B cell (primary cell): ENCODE results near the gene ELK3. TPM values are rescaled to one million over a fixed set of nuclear protein-coding genes. Genes with fewer than 3 reads are reported as not detected.

ENCODE experiments used
- ATAC-seq: fragments of 200-7000 bp; cut with Tn5 transposase; one replicate; pipeline ENCODE4 v1.10.0; 2021; ENCODE audit warnings: low read depth, mild to moderate bottlenecking, moderate number of reproducible peaks, moderate library complexity
- CTCF ChIA-PET: fragments of 350-600 bp; sonication (Branson Sonifier 250); formaldehyde crosslinking; loops from one replicate; lab custom pipeline; 2021; ENCODE audit warnings: antibody characterized with exemption, inconsistent platforms; lab: Charles Lee
- POLR2A ChIA-PET: fragments of 350-600 bp; sonication (Branson Sonifier 250); formaldehyde crosslinking; loops from one replicate; lab custom pipeline; 2021; ENCODE audit warnings: antibody characterized with exemption; lab: Charles Lee
- DNase-seq: peaks from one replicate; pipeline ENCODE4 v3.0.0; 2013
- H2AFZ ChIP-seq: 2 replicates; pipeline ENCODE4 v1.6.1; 2012; ENCODE audit warnings: mild to moderate bottlenecking, low read depth, low read length; ENCODE audit not compliant: insufficient read depth, poor library complexity, severe bottlenecking
- H3K27ac ChIP-seq, 2 donors: 1 replicate in 1 of 2; 2 replicates in 1 of 2; pipeline ENCODE4 v1.5.1; 2012 to 2013; ENCODE audit warnings: low read length in 2 of 2, mild to moderate bottlenecking in 2 of 2, moderate library complexity in 1 of 2
- H3K27me3 ChIP-seq, 4 experiments: fragments of 200-600 bp in 1 of 4; sonication (generic) in 1 of 4; replicated peaks in 1 of 4; 1 replicate in 2 of 4; 2 replicates in 2 of 4; pipeline versions ENCODE4 v1.6.1 to v1.7.0; 2013 to 2016; ENCODE audit warnings: low read length in 3 of 4, mild to moderate bottlenecking in 2 of 4, mixed read lengths in 1 of 4, moderate library complexity in 1 of 4; ENCODE audit not compliant: insufficient read depth in 4 of 4, control insufficient read depth in 3 of 4; ENCODE audit errors: control extremely low read depth in 1 of 4
- H3K36me3 ChIP-seq, 2 experiments: replicated peaks in 1 of 2; 1 replicate in 1 of 2; 2 replicates in 1 of 2; pipeline versions ENCODE4 v1.6.1 to v1.7.1; 2013; ENCODE audit warnings: low read length in 1 of 2; ENCODE audit not compliant: insufficient read depth in 2 of 2, control insufficient read depth in 1 of 2; ENCODE audit errors: control extremely low read depth in 1 of 2, extremely low read depth in 1 of 2
- H3K4me1 ChIP-seq, 2 donors: fragments of 200-600 bp in 1 of 2; sonication (generic) in 1 of 2; 1 replicate in 1 of 2; 2 replicates in 1 of 2; pipeline versions ENCODE4 v1.5.1 to v1.6.1; 2013 to 2017; ENCODE audit warnings: low read length in 2 of 2; ENCODE audit not compliant: control insufficient read depth in 2 of 2, insufficient read depth in 2 of 2
- H3K4me2 ChIP-seq: replicated peaks from 2 replicates; pipeline ENCODE3; 2012; ENCODE audit warnings: mild to moderate bottlenecking, low read depth, low read length; ENCODE audit not compliant: poor library complexity, severe bottlenecking
- H3K4me3 ChIP-seq, 5 experiments: fragments of 200-600 bp in 1 of 5; sonication (generic) in 1 of 5; 1 replicate in 3 of 5; 2 replicates in 2 of 5; pipeline versions ENCODE4 v1.5.1 to v1.7.0; 2011 to 2016; ENCODE audit warnings: low read length in 4 of 5, mild to moderate bottlenecking in 4 of 5, low read depth in 2 of 5, control low read depth in 1 of 5, moderate library complexity in 1 of 5; ENCODE audit not compliant: insufficient read depth in 1 of 5; ENCODE audit errors: control extremely low read depth in 1 of 5, extremely low read depth in 1 of 5
- H3K79me2 ChIP-seq: fragments of 200-600 bp; sonication (generic); one replicate; pipeline ENCODE4 v1.6.0; 2016; ENCODE audit warnings: low read length; ENCODE audit not compliant: control insufficient read depth, insufficient read depth
- H3K9ac ChIP-seq: fragments of 200-600 bp; sonication (generic); 2 replicates; pipeline ENCODE4 v1.6.1; 2017; ENCODE audit warnings: mild to moderate bottlenecking, low read length, moderate library complexity
- H3K9me3 ChIP-seq, 3 donors: one replicate each; pipeline versions ENCODE4 v1.6.1 to v1.7.1; 2013; ENCODE audit warnings: low read length in 2 of 3; ENCODE audit not compliant: control insufficient read depth in 2 of 3, insufficient read depth in 1 of 3; ENCODE audit errors: control extremely low read depth in 1 of 3
- H4K20me1 ChIP-seq: 2 replicates; pipeline ENCODE4 v1.6.0; 2012; ENCODE audit warnings: mild to moderate bottlenecking, low read length; ENCODE audit not compliant: insufficient read depth, control insufficient read depth, poor library complexity, severe bottlenecking
- H3K27ac Mint-ChIP-seq: one replicate; pipeline ENCODE4 v1.8.0; 2021; ENCODE audit warnings: mixed read lengths
- H3K27me3 Mint-ChIP-seq: one replicate; pipeline ENCODE4 v1.8.0; 2021; ENCODE audit warnings: mixed read lengths
- H3K4me1 Mint-ChIP-seq: one replicate; pipeline ENCODE4 v1.8.0; 2021; ENCODE audit warnings: mixed read lengths
- H3K4me3 Mint-ChIP-seq: one replicate; pipeline ENCODE4 v1.8.0; 2021; ENCODE audit warnings: mixed read lengths
- H3K9me3 Mint-ChIP-seq: one replicate; pipeline ENCODE4 v1.8.0; 2022; ENCODE audit warnings: mixed read lengths; ENCODE audit not compliant: insufficient read depth
- EZH2 ChIP-seq: IDR thresholded peaks from 2 replicates; pipeline ENCODE4 v1.6.1; 2012; ENCODE audit warnings: borderline replicate concordance, low read depth, mild to moderate bottlenecking, moderate library complexity, low read length; ENCODE audit not compliant: insufficient read depth, poor library complexity, severe bottlenecking
- WGBS: methylation state at CpG from one replicate; pipeline ENCODE4 v1.1.5; 2013; ENCODE audit warnings: missing lambda C conversion rate; ENCODE audit not compliant: insufficient coverage; 5-methylcytosine and 5-hydroxymethylcytosine counted together
- intact Hi-C: fragments of 100-400 bp; cut with micrococcal nuclease; formaldehyde crosslinking; loops from one replicate; pipeline ENCODE4 v1.10.0; 2022
- polyA plus RNA-seq: library from polyadenylated mRNA; depleted of rRNA; stranded (reverse); fragments of >200 nt; gene quantifications from 2 replicates; pipeline ENCODE4 v1.2.3, GENCODE V29; 2012
- total RNA-seq, 2 donors: library from RNA; stranded (reverse); fragments of 120-200 nt in 1 of 2; gene quantifications; 1 replicate in 1 of 2; 2 replicates in 1 of 2; pipeline versions ENCODE4 v1.2.3 to v1.2.4, GENCODE V29; 2013 to 2022
- TF ChIP-seq, protein P1 (sequence below): fragments of 200-600 bp; IDR thresholded peaks from one replicate; pipeline ENCODE4 v1.8.0; 2022; ENCODE audit warnings: antibody characterized with exemption, mild to moderate bottlenecking

Gene ELK3
- total and polyA plus RNA-seq, 2 donors (not counting 1 experiment from before 2014, with no cell fraction given): 10.5 to 87.1 TPM

DNA sequence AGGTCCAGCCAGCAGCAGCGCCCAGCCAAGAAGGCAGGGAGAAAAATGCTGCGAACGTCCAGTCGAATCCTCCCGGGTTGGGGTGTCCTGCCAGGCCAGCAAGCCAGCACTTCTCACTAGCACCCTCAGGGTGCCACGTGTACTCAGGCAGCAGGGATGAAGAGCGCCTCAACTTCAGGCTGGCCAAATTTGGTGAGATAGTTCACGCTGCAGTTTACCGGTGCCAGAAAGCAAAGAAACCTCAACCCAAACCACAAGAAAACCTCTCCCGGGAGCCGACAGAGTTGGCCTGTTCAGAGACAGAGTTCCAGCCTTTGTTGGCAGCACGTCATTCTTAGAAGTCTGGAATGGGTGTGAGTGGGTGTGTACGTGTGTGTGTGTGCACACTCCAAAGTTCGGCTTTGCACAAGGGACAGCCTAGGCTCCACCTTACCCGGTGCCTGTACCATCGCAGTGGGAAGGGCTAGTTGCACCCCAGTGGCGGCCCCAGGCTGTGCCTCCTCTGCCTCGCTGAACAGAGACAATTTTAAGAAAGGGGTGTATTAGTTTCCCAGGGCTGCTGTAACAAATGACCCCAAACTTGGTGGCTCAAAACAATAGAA is 42.1 kb downstream of the ELK3 start:
- no peak overlapping the region for H3K27ac ChIP-seq
- H4K20me1 ChIP-seq: peaks cover 87% of the 10 kb centered on the region
- Mint-ChIP-seq H3K27ac (no peak overlapping the region), H3K27me3 (no peaks in the 10 kb centered on the region), H3K4me3 (no peak overlapping the region), H3K4me1 (peaks cover 29% of the 10 kb centered on the region), H3K9me3 (no peaks in the 10 kb centered on the region)
- DNase-seq (no peak), ATAC-seq (no peak)
- no peak overlapping the region for H3K9ac ChIP-seq
- no peak overlapping the region for H3K4me2 ChIP-seq
- POLR2A ChIA-PET: no interaction called here
- H3K36me3 ChIP-seq: peaks cover 0 to 39% of the 10 kb centered on the region in 2 experiments
- peaks cover 96% of the 10 kb centered on the region for H3K79me2 ChIP-seq
- 72% methylated on average over 13 of the region's 18 CpGs for WGBS
- no peak for TF ChIP-seq EZH2
- TF ChIP-seq, protein P1, sequence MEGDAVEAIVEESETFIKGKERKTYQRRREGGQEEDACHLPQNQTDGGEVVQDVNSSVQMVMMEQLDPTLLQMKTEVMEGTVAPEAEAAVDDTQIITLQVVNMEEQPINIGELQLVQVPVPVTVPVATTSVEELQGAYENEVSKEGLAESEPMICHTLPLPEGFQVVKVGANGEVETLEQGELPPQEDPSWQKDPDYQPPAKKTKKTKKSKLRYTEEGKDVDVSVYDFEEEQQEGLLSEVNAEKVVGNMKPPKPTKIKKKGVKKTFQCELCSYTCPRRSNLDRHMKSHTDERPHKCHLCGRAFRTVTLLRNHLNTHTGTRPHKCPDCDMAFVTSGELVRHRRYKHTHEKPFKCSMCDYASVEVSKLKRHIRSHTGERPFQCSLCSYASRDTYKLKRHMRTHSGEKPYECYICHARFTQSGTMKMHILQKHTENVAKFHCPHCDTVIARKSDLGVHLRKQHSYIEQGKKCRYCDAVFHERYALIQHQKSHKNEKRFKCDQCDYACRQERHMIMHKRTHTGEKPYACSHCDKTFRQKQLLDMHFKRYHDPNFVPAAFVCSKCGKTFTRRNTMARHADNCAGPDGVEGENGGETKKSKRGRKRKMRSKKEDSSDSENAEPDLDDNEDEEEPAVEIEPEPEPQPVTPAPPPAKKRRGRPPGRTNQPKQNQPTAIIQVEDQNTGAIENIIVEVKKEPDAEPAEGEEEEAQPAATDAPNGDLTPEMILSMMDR: no peak
- no peak overlapping the region for H2AFZ ChIP-seq
- CTCF ChIA-PET: interaction anchor here (2.1 kb wide), 1 partner anchor 280 kb away, joined by 5 read pairs; no protein-coding TSS in a partner anchor
- H3K9me3 ChIP-seq: peaks cover 0 to 5% (median 0%) of the 10 kb centered on the region in 3 donors
- intact Hi-C loops: no loop called here
- H3K4me1 ChIP-seq: no peaks in the 10 kb centered on the region
- H3K4me3 ChIP-seq: no peak overlapping the region
- no peaks in the 10 kb centered on the region for H3K27me3 ChIP-seq

DNA sequence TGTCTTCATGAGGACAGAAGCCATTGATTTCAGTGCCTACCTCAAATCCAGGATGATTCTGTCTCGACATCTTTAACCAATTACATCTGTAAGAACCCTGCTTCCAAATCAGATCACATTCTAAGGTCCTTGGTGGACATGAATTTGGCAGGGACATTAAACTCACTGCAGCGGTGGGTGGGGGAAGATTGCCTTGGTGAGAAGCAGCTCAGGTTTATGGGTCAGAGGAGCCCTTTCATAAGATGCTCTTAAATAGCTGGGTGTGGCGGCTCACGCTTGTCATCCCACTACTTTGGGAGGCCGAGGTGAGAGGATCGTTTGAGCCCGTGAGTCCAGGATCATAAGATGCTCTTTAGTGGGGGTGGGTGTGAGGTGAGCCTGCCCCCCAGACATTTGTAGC is 42.9 kb downstream of the ELK3 start:
- peaks cover 30% of the 10 kb centered on the region for H3K4me1 Mint-ChIP-seq
- H3K27ac ChIP-seq: no peak overlapping the region
- peaks cover 0 to 5% (median 0%) of the 10 kb centered on the region in 3 donors for H3K9me3 ChIP-seq
- peaks cover 87% of the 10 kb centered on the region for H4K20me1 ChIP-seq
- H3K27me3 ChIP-seq: no peaks in the 10 kb centered on the region
- H3K27ac Mint-ChIP-seq: no peak overlapping the region
- H2AFZ ChIP-seq: no peak overlapping the region
- TF ChIP-seq, protein P1: no peak
- TF ChIP-seq EZH2: no peak
- H3K9ac ChIP-seq: no peak overlapping the region
- H3K79me2 ChIP-seq: peaks cover 96% of the 10 kb centered on the region
- no peaks in the 10 kb centered on the region for H3K27me3 Mint-ChIP-seq
- POLR2A ChIA-PET: no interaction called here
- DNase-seq: no peak
- no peak overlapping the region for H3K4me3 ChIP-seq
- peaks cover 0 to 42% of the 10 kb centered on the region in 2 experiments for H3K36me3 ChIP-seq
- intact Hi-C loops: no loop called here
- no peak overlapping the region for H3K4me2 ChIP-seq
- no peak for ATAC-seq
- peaks cover 0 to 3% of the 10 kb centered on the region in 2 donors for H3K4me1 ChIP-seq
- CTCF ChIA-PET: interaction anchor here (2.1 kb wide), 1 partner anchor 280 kb away, joined by 5 read pairs; no protein-coding TSS in a partner anchor
- no peak overlapping the region for H3K4me3 Mint-ChIP-seq
- H3K9me3 Mint-ChIP-seq: no peaks in the 10 kb centered on the region
- WGBS: 98% methylated on average over 4 of the region's 7 CpGs
